Keratinocyte (primary cell): ENCODE results near the gene RCAN3.

Experiments
- CTCF ChIP-seq, 3 experiments: IDR thresholded peaks in 1 of 3; conservative IDR thresholded peaks in 1 of 3; optimal IDR thresholded peaks in 1 of 3; 2 replicates in 2 of 3; 3 replicates in 1 of 3; pipeline versions ENCODE3 to v1.5.1; 2011; ENCODE audit warnings: low read length in 3 of 3, mild to moderate bottlenecking in 3 of 3, moderate library complexity in 2 of 3, control low read depth in 1 of 3, inconsistent platforms in 1 of 3; ENCODE audit not compliant: insufficient read depth in 2 of 3; ENCODE audit errors: extremely low read depth in 1 of 3
- EZH2 ChIP-seq: IDR thresholded peaks from one replicate; pipeline ENCODE4 v1.6.1; 2012; ENCODE audit warnings: inconsistent platforms, mild to moderate bottlenecking, low read length, moderate library complexity

GRCh38 chr1:24558455-24558854, 55.8 kb downstream of the RCAN3 start:
- TF ChIP-seq CTCF (optimal IDR thresholded peaks at IDR 0.05 in 1 of 3, IDR thresholded peaks at IDR 0.05 in 1 of 3, conservative IDR thresholded peaks at IDR 0.05 in 1 of 3; ENCODE audit: extremely low read depth in 1 of 3, insufficient read depth in 2 of 3, low read length in 3 of 3) = no peak
- no peak for TF ChIP-seq EZH2
